Spleen (tissue), 11 donors: ENCODE results near the gene NUMA1. TPM values are rescaled to one million over a fixed set of nuclear protein-coding genes. Genes with fewer than 3 reads are reported as not detected.

Source experiments
- DNase-seq: peaks from one replicate; pipeline ENCODE4 v3.0.0-alpha.2; 2020
- H3K27ac ChIP-seq, 8 donors: fragments of 200-600 bp; sonication (generic) in 7 of 8; 1 replicate in 4 of 8; 2 replicates in 4 of 8; pipeline versions ENCODE4 v1.5.0 to v1.8.0; 2016 to 2021; ENCODE audit warnings: inconsistent platforms in 4 of 8, mild to moderate bottlenecking in 4 of 8, moderate library complexity in 1 of 8
- H3K27me3 ChIP-seq, 7 donors: fragments of 200-600 bp; sonication (generic) in 6 of 7; replicated peaks in 1 of 7; 1 replicate in 4 of 7; 2 replicates in 3 of 7; pipeline versions ENCODE4 v1.5.0 to v1.8.0; 2016 to 2021; ENCODE audit warnings: inconsistent platforms in 3 of 7, mild to moderate bottlenecking in 1 of 7
- H3K36me3 ChIP-seq, 6 donors: fragments of 200-600 bp; sonication (generic) in 5 of 6; 1 replicate in 4 of 6; 2 replicates in 2 of 6; pipeline versions ENCODE4 v1.5.0 to v1.8.0; 2016 to 2021; ENCODE audit warnings: inconsistent platforms in 2 of 6
- H3K4me1 ChIP-seq, 6 donors: fragments of 200-600 bp; sonication (generic) in 5 of 6; 1 replicate in 3 of 6; 2 replicates in 3 of 6; pipeline versions ENCODE4 v1.5.0 to v1.8.0; 2016 to 2021; ENCODE audit warnings: inconsistent platforms in 3 of 6
- H3K4me3 ChIP-seq, 8 donors: fragments of 200-600 bp; sonication (generic) in 7 of 8; 1 replicate in 4 of 8; 2 replicates in 4 of 8; pipeline versions ENCODE4 v1.5.0 to v1.8.0; 2016 to 2021; ENCODE audit warnings: inconsistent platforms in 4 of 8, mild to moderate bottlenecking in 4 of 8, moderate library complexity in 2 of 8
- H3K9me3 ChIP-seq, 8 donors: fragments of 200-600 bp; sonication (generic) in 7 of 8; 1 replicate in 4 of 8; 2 replicates in 4 of 8; pipeline versions ENCODE4 v1.5.0 to v1.8.0; 2016 to 2021; ENCODE audit warnings: inconsistent platforms in 4 of 8
- CTCF ChIP-seq, 11 experiments: fragments of 200-600 bp in 7 of 11; fragments of 450-650 bp in 4 of 11; sonication (generic) in 4 of 11; IDR thresholded peaks in 8 of 11; conservative IDR thresholded peaks in 3 of 11; 1 replicate in 7 of 11; 2 replicates in 4 of 11; pipeline versions ENCODE4 v1.4.0 to v1.8.0; 2016 to 2021; ENCODE audit warnings: antibody characterized with exemption in 11 of 11, inconsistent platforms in 4 of 11, mild to moderate bottlenecking in 1 of 11
- POLR2A ChIP-seq, 3 donors: fragments of 450-650 bp; IDR thresholded peaks; one replicate each; pipeline ENCODE4 v1.5.1; 2017; ENCODE audit warnings: antibody characterized with exemption in 3 of 3, mild to moderate bottlenecking in 1 of 3
- POLR2AphosphoS5 ChIP-seq, 3 donors: sonication (generic); formaldehyde crosslinking; IDR thresholded peaks; one replicate each; pipeline ENCODE4 v1.5.1; 2017; ENCODE audit warnings: antibody characterized with exemption in 3 of 3
- WGBS, 5 donors: extraction: QIAGEN DNeasy Blood & Tissue Kit in 3 of 5; methylation state at CpG; one replicate each; pipeline versions ENCODE4 v1.1.5 to v1.1.7; 2013 to 2018; 5-methylcytosine and 5-hydroxymethylcytosine counted together
- intact Hi-C: fragments of 100-400 bp; cut with DNase I; formaldehyde crosslinking; loops from one replicate; pipeline ENCODE4 v1.15.0; 2023; ENCODE audit warnings: low total_unique reads
- polyA plus RNA-seq, 3 donors: library from polyadenylated mRNA; stranded (reverse); fragments of 200-250 nt; gene quantifications; one replicate each; pipeline ENCODE4 v1.2.1, GENCODE V29; 2013
- total RNA-seq, 7 donors: library from RNA; depleted of rRNA in 3 of 7; stranded (reverse); fragments of >200 nt in 3 of 7; fragmentation: NEBNext Ultra II Directional in 4 of 7; extraction: Animal tissue kit (Norgen Biotek cat#: 25700) in 4 of 7; gene quantifications; one replicate each; pipeline versions ENCODE4 v1.1.0 to v1.2.1, GENCODE V29; 2016 to 2021
- donor health status: healthy with polysubstance abuse.
- donor health status: DM: no; HTN: no; CAD: no; lungs with moderate emphysema.
- donor health status: DM: no; HTN: no; CAD: no.
- donor health status: Bipolar disorder and iron deficiency.
- donor health status: healthy.
- donor health status: DM: no; HTN: no; CAD: no.
- donor health status: DM: yes; HTN: yes; CAD: no.

NUMA1 gene
- total and polyA plus RNA-seq, 10 donors: 75.5 to 248 (median 185) TPM

GRCh38 chr11:72013765-72014711 is 66.3 kb downstream of the NUMA1 start:
- Histone ChIP-seq H3K27ac (no peak overlapping the region), H3K4me1 (peaks cover 0 to 14% (median 0%) of the 10 kb centered on the region in 6 donors), H3K36me3 (peaks cover 12 to 100% (median 100%) of the 10 kb centered on the region in 6 donors), H3K27me3 (no peaks in the 10 kb centered on the region), H3K9me3 (no peaks in the 10 kb centered on the region), H3K4me3 (no peak overlapping the region)
- DNase-seq: no peak
- intact Hi-C loops: no loop called here
- WGBS, 5 donors: 81 to 91% (median 85%) methylated on average over 34 to 38 of the region's 38 CpGs
- peak; percentile 6 to 63 (median 35) for TF ChIP-seq POLR2AphosphoS5 (IDR thresholded peaks at IDR 0.05)
- TF ChIP-seq POLR2A (IDR thresholded peaks at IDR 0.05): no peak

DNA sequence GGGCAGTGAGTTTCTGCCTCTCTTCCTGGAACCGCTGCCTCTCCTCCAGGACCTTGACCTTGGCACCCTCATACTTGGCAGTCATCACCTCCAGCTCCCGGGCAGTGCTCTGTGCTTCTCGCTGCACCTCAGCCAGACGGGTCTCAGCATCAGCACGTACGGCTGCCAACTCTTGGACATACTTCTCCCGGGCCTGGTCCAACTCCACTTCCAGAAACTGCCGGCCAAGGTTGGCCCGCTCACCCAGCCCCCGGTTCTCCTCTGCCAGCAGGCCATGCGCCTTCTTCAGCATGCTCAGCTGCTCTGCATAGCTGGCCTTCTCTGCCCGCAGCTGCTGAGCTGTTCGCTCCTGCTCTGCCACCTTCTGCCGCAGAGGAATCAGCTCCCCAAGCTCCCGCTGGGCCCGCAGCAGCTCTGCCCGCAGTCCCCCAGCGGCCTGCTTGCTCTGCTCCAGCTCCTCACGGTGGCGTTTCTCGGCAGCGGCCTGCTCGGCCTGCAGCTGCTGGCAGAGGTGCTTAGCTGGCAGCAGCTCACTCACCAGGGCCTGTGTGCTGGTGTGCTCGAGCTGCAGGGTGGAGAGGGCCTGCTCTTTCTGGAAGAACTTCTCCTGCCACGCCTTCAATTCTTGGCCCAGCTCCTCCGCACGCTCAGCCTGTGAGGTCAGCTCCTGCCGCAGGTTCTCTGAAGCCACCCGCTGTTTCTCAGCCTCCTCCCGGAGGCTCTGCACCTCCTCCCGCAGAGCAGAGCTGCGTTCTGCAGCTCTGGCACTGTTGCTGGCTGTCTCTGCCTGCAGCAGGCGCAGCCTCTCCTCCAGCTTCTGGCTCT is 67.2 kb downstream of the NUMA1 start:
- no peak for DNase-seq
- Histone ChIP-seq H3K27me3 (no peaks in the 10 kb centered on the region), H3K36me3 (peaks cover 7 to 100% (median 100%) of the 10 kb centered on the region in 6 donors), H3K27ac (peak overlapping the region in 1 of 8 donors; percentile 6), H3K4me1 (peaks cover 0 to 14% (median 0%) of the 10 kb centered on the region in 6 donors), H3K9me3 (no peaks in the 10 kb centered on the region), H3K4me3 (no peak overlapping the region)
- WGBS, 5 donors: 88 to 94% (median 91%) methylated on average over 29 to 33 of the region's 33 CpGs
- intact Hi-C loops: no loop called here
- peak in 2 of 3 donors; percentile 19 to 65 for TF ChIP-seq POLR2AphosphoS5 (IDR thresholded peaks at IDR 0.05)
- no peak for TF ChIP-seq CTCF (IDR thresholded peaks at IDR 0.05 in 8 of 11, conservative IDR thresholded peaks at IDR 0.05 in 3 of 11)

DNA sequence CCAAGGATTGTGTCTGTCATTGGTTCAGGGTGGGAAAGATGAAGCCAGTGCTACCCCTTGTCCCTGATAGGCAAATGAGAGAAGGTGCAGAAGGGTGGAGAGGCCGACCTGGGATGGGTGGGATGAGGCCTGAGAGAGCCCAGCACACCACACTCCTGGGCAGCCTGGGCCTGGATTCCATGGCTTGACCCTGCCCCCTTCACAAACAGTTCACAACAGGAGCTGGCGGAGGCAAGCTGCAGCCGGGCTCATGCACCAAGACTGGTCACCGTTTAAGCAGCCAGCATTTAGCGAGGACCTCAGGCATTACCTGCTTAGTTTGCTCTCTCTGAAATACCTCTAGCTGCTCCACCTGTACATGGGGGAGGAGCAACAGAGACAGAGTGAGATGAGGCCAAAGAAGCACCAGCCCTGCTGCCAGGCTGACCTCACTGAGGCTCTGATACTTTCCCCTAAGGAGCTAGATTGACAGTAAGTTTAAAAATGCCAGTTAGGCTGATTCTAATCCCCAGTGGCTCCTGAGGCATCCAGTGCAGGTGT is 68.2 kb downstream of the NUMA1 start:
- Histone ChIP-seq H3K27ac (peak overlapping the region in 1 of 8 donors; percentile 6), H3K36me3 (peaks cover 6 to 100% (median 100%) of the 10 kb centered on the region in 6 donors), H3K4me1 (peaks cover 0 to 16% (median 3%) of the 10 kb centered on the region in 6 donors), H3K9me3 (no peaks in the 10 kb centered on the region), H3K4me3 (no peak overlapping the region), H3K27me3 (no peaks in the 10 kb centered on the region)
- DNase-seq: no peak
- intact Hi-C loops: no loop called here
- WGBS, 5 donors: 81 to 93% (median 90%) methylated on average over 4 to 5 of the region's 5 CpGs
- TF ChIP-seq CTCF (IDR thresholded peaks at IDR 0.05 in 8 of 11, conservative IDR thresholded peaks at IDR 0.05 in 3 of 11): no peak
- TF ChIP-seq POLR2AphosphoS5 (IDR thresholded peaks at IDR 0.05): peak in 1 of 3 donors; percentile 43

GRCh38 chr11:72010529-72011233 is 69.7 kb downstream of the NUMA1 start:
- intact Hi-C loops: no loop called here
- Histone ChIP-seq H3K4me3 (no peak overlapping the region), H3K27me3 (no peaks in the 10 kb centered on the region), H3K9me3 (no peaks in the 10 kb centered on the region), H3K36me3 (peaks cover 10 to 100% (median 100%) of the 10 kb centered on the region in 6 donors), H3K27ac (peak overlapping the region in 1 of 8 donors; percentile 6), H3K4me1 (peaks cover 0 to 24% (median 5%) of the 10 kb centered on the region in 6 donors)
- TF ChIP-seq CTCF (IDR thresholded peaks at IDR 0.05 in 8 of 11, conservative IDR thresholded peaks at IDR 0.05 in 3 of 11) (no peak), POLR2AphosphoS5 (IDR thresholded peaks at IDR 0.05) (no peak), POLR2A (IDR thresholded peaks at IDR 0.05) (no peak)
- no peak for DNase-seq
- 88 to 97% (median 90%) methylated on average over 10 of the region's 10 CpGs for WGBS, 5 donors
